22Rv1 (cell line): ENCODE data around the gene SH2D4B.

Source experiments
- ZFX ChIP-seq: fragments of 450-650 bp; IDR thresholded peaks from 2 replicates; pipeline ENCODE4 v1.6.1; 2017; ENCODE audit warnings: antibody characterized with exemption, borderline replicate concordance
- TF ChIP-seq, protein P1 (sequence below): fragments of 450-650 bp; IDR thresholded peaks from 2 replicates; pipeline ENCODE4 v1.5.1; 2017; ENCODE audit warnings: mild to moderate bottlenecking

DNA sequence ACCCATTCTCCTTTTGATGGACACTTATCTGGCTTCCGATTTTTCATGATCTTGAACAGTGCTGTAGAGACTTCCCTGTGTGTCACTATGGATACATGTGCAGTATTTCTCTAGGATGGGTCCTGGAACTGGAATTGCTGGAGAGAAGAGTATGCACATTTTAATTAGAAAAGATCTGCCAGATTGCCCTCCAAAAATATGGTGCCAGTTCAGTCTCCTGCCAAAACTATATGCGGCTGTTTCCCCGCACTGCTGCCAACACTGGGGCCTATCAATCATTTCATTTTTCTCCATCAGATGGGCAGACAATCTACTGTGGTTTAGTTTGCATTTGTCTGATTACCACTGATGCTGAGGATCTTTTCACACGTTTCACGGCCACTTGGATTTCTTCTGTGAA, 105.0 kb downstream of the SH2D4B start:
- TF ChIP-seq, protein P1, sequence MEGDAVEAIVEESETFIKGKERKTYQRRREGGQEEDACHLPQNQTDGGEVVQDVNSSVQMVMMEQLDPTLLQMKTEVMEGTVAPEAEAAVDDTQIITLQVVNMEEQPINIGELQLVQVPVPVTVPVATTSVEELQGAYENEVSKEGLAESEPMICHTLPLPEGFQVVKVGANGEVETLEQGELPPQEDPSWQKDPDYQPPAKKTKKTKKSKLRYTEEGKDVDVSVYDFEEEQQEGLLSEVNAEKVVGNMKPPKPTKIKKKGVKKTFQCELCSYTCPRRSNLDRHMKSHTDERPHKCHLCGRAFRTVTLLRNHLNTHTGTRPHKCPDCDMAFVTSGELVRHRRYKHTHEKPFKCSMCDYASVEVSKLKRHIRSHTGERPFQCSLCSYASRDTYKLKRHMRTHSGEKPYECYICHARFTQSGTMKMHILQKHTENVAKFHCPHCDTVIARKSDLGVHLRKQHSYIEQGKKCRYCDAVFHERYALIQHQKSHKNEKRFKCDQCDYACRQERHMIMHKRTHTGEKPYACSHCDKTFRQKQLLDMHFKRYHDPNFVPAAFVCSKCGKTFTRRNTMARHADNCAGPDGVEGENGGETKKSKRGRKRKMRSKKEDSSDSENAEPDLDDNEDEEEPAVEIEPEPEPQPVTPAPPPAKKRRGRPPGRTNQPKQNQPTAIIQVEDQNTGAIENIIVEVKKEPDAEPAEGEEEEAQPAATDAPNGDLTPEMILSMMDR, result no peak
- TF ChIP-seq ZFX, result no peak
